Measurements from ENCODE around the gene PSTPIP1. TPM values are rescaled to one million over a fixed set of nuclear protein-coding genes. Genes with fewer than 3 reads are reported as not detected.

PSTPIP1 gene
- total and polyA plus RNA-seq, 2 of the 8 experiments (the other 6 are each of a cell fraction or from before 2014, with no cell fraction given): 1.6 to 1.8 TPM

- H3K27ac ChIP-seq (ENCODE audit: low read depth, low read length): no peak overlapping the region
- DNase-seq (ENCODE audit: low read depth in 1 of 2, low spot score in 2 of 2) (no peak), FAIRE-seq (no peak)
- H3K9ac ChIP-seq (replicated peaks in 1 of 4; ENCODE audit: extremely low read depth in 1 of 4, low read depth in 3 of 4, low read length in 3 of 4): no peak overlapping the region; a peak in 1 of 7 replicates
- no peak overlapping the region for H3K23ac ChIP-seq (ENCODE audit: insufficient read length)
- H2BK120ac ChIP-seq (replicated peaks; ENCODE audit: low read depth, low read length): no peak overlapping the region
- no peaks in the 10 kb centered on the region for H4K20me1 ChIP-seq (replicated peaks in 1 of 2; ENCODE audit: control insufficient read depth in 1 of 2, insufficient read depth in 2 of 2, low read length in 2 of 2)
- H4K8ac ChIP-seq (ENCODE audit: extremely low read depth, insufficient read depth, low read length): no peak overlapping the region
- 65% methylated on average over 4 of the region's 4 CpGs; no CpG with 5 or more reads in 1 of the 2 experiments for WGBS, 2 experiments (ENCODE audit: extremely low coverage in 1 of 2, insufficient coverage in 1 of 2, insufficient read length in 1 of 2, insufficient replicate concordance in 2 of 2, low coverage in 1 of 2, low lambda C conversion rate in 2 of 2, missing lambda C conversion rate in 1 of 2)
- H2AFZ ChIP-seq (ENCODE audit: low read length): 0 out of 2 replicates have a peak overlapping the region, but pooled peaks have one; percentile 33
- H3K79me1 ChIP-seq (ENCODE audit: low read depth, low read length): no peaks in the 10 kb centered on the region
- ChIA-PET CTCF (ENCODE audit: partially characterized antibody) (interaction anchor here (1.0 to 1.1 kb wide), 3 partner anchors 16 to 57 kb away, joined by 3 read pairs; no protein-coding TSS in a partner anchor), POLR2A (ENCODE audit: partially characterized antibody) (no interaction called here)
- no peak overlapping the region for H2BK20ac ChIP-seq (ENCODE audit: low read length)
- no peak overlapping the region for H3K18ac ChIP-seq (ENCODE audit: extremely low read depth, low read length)
- no peaks in the 10 kb centered on the region for H3K36me3 ChIP-seq (ENCODE audit: control insufficient read depth in 2 of 4, insufficient read depth in 4 of 4, low read length in 3 of 4)
- H3K9me3 ChIP-seq (ENCODE audit: insufficient read depth in 2 of 2, low read depth in 1 of 2, low read length in 1 of 2): no peaks in the 10 kb centered on the region
- H2BK5ac ChIP-seq (ENCODE audit: low read depth, low read length): no peak overlapping the region
- 0 out of 7 replicates have a peak, but pooled peaks cover 0 to 1% (median 0%) of the 10 kb centered on the region in 4 experiments for H3K27me3 ChIP-seq (replicated peaks in 1 of 4; ENCODE audit: control insufficient read depth in 3 of 4, extremely low read depth in 1 of 4, insufficient read depth in 3 of 4, low read length in 3 of 4)
- no peak overlapping the region for H3K4ac ChIP-seq (replicated peaks; ENCODE audit: insufficient read length, low read depth, low read length)
- no peak overlapping the region for H2BK15ac ChIP-seq (ENCODE audit: low read length)
- H4K91ac ChIP-seq (replicated peaks; ENCODE audit: insufficient read length, low read length): no peak overlapping the region
- no peak overlapping the region for H3K56ac ChIP-seq (replicated peaks; ENCODE audit: insufficient read length, low read depth, low read length)
- H3K4me1 ChIP-seq (replicated peaks in 1 of 4; ENCODE audit: control insufficient read depth in 3 of 4, insufficient read depth in 4 of 4, low read length in 3 of 4): no peaks in the 10 kb centered on the region
- H2BK12ac ChIP-seq (ENCODE audit: low read depth, low read length): no peak overlapping the region
- no peak overlapping the region for H3K4me3 ChIP-seq (ENCODE audit: extremely low read depth in 1 of 4, insufficient read depth in 2 of 4, low read depth in 3 of 4, low read length in 4 of 4)
- no peaks in the 10 kb centered on the region for H3K79me2 ChIP-seq (ENCODE audit: control insufficient read depth in 1 of 2, insufficient read depth in 2 of 2, low read length in 2 of 2)
- no peak overlapping the region for H3K14ac ChIP-seq (ENCODE audit: insufficient read length)
- H3K23me2 ChIP-seq (ENCODE audit: low read depth, low read length): no peaks in the 10 kb centered on the region
- H4K5ac ChIP-seq (ENCODE audit: insufficient read length, low read depth, low read length): no peak overlapping the region
- H3K4me2 ChIP-seq (ENCODE audit: insufficient read depth in 1 of 2, low read depth in 2 of 2, low read length in 2 of 2): no peak overlapping the region
- H2AK5ac ChIP-seq (ENCODE audit: low read depth, low read length): no peak overlapping the region
- TF ChIP-seq SIN3A (conservative IDR thresholded peaks at IDR 0.05 in 1 of 2, IDR thresholded peaks at IDR 0.05 in 1 of 2; ENCODE audit: low read depth in 1 of 2, low read length in 2 of 2) (no peak), CREB1 (IDR thresholded peaks at IDR 0.05) (no peak), YY1 (IDR thresholded peaks at IDR 0.05; ENCODE audit: low read depth, low read length) (no peak), NRF1 (IDR thresholded peaks at IDR 0.05; ENCODE audit: low read depth, low read length) (no peak), CEBPB (IDR thresholded peaks at IDR 0.05; ENCODE audit: low read depth, low read length) (no peak), SP2 (IDR thresholded peaks at IDR 0.05; ENCODE audit: low read length) (no peak)
Observed at GRCh38 chr15:76967067-76967466, 27.9 kb upstream of the PSTPIP1 start.
